ENCODE results near the gene TRPC1. TPM values are rescaled to one million over a fixed set of nuclear protein-coding genes. Genes with fewer than 3 reads are reported as not detected.
A peak's percentile ranks its signal among the peaks of the same experiment; 100 is the strongest.

Gene TRPC1
- total RNA-seq, 1 experiment from 2014 or later, result 12.4 TPM

DNA sequence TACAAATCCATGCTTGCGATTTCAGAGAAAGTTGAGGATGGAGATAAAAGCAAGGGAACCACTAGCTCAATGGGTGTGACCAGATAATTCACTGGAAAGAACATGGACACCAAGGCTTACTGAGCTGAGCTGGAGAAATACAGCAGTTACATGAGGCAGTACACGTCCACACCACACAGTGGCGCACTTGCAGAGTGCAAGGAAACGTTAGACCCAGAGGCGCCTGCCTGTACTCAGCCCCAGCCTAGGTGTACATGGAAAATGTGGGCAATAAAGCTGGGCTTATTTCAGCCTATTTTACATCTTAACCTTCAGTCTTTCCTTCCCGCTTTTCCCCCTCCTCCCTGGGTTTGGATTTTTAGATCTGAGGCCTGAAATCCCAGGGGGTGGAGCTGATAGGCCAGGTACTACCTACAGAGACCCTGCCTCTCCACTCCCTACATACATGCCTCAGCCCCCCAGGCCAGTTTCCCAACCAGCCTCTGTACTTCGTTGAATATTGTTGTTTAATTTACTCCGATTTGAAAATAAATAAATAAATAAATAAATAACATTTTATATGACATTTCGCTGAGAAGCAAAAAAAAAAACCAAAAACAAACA is 105.0 kb downstream of the TRPC1 start:
- peak; percentile 81 for DNase-seq (ENCODE audit: low read depth)

DNA sequence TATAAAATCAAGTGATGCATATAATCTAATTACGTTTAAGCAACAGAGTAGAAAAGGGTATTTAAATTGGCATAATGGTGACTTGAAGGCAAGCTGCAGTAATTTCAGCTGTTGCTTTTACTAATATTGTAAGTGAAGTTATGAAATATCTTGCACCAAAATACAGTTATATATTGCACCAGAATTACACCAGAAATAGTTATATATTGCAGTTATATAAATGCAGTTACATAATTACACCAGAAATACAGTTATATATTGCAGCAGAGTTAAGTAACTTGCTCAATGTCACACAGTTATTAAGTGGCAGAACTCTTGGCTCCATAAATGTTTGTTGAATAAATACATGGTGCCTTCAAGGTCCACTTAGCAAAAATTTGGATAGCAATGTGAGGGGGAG is 113.7 kb downstream of the TRPC1 start:
- no peak for DNase-seq (ENCODE audit: low read depth)

DNA sequence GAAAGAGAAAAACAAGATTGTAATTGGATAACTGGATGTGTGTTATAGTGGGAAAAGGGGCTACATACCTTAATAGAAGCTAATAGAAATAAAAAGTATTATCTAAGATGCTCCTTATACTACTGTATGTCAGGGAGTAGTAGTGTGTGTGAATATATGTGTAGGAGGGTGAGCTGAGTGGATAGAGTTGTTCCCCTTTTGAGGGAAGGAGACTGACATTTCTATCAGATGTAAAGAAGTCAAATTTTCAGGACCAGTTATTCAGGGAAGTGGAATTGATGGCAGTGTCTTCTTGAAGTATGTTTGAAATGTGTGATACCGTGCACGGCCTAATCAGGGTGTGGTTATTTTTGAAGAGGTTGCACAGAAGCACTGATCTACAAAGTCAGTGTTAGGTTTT is 116.0 kb downstream of the TRPC1 start:
- DNase-seq (ENCODE audit: low read depth), result no peak

DNA sequence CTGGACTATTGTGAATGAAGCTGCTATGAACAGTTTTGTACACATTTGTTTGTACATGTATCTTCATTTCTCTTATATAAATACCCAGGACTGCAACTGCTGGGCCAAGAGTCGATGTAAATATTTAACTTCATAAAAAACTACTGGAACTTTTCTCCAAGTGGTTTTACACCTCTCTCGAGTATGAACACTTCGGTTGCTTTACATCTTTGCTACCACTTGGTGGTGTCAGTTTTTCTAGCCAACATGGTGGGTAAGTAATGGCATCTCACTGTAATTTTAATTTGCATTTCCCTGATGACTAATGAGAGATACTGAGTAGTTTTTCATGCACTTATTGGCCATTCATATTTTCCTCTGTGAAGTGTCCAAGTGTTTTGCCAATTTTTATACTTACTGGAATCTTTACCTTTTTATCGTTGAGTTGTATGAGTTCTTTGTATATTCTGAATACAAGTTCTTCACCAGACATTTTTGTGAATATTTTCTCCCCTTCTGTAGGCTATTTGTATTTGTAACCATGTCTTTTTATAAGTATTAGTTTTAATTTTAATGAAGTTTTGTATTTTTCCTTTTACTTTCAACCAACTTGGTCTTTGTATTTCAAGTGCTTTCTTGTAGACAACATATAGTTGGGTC is 120.6 kb downstream of the TRPC1 start:
- DNase-seq (ENCODE audit: low read depth), result peak; percentile 61

DNA sequence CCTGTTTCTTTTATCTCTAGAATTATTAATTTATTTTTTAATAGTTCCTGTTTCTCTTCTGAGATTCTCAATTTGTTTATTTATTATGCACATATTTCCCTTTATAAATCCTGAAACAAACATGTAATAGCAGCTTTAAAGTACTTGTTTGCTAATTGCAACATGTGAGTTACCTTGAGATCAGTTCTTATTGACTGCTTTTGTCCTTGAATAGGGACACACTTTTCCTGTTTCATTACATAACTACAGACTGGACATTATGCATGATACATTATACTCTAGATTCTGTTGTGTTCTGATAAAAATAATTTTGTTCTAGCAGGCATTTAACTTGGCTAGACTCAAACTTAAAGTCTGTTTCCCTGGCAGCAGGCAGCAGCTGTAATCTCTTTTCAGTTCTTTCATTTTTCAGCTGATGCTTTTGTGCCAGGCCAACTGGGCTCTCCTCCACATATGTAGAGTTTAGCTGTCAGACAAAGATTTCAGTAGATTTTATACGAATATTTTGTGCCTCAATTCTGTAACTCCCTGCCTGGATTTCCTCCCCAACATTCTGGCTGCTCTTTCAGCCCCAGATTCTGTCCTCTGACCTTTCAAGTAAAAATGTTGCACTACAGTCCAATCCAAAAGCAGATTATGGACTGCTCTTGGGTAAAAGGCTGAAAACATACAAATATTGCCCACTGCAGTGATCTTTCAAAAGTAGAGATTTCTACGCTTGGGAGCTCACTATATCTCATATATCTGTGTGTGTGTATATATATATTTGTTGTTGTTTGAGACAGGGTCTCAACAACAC is 123.1 kb downstream of the TRPC1 start:
- DNase-seq (ENCODE audit: low read depth), result no peak

DNA sequence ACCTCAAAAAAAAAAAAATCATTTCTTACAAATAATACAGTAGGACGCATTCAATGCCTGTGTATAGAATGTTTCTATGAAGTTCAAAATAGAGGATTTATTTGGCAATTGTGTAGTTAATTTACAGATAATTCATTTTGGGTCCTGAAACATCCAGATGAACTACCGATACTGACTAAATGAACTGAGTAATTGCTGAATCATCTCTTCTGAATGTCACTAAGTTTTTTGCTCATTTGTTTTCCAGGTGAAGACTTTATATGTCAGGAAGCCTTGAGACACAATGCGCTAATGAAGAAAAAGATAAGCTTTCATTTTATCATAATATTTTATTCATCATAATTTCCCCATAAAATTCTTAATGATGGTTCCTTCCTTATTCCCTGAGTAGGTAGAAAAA is 125.3 kb downstream of the TRPC1 start:
- no peak for DNase-seq (ENCODE audit: low read depth)

DNA sequence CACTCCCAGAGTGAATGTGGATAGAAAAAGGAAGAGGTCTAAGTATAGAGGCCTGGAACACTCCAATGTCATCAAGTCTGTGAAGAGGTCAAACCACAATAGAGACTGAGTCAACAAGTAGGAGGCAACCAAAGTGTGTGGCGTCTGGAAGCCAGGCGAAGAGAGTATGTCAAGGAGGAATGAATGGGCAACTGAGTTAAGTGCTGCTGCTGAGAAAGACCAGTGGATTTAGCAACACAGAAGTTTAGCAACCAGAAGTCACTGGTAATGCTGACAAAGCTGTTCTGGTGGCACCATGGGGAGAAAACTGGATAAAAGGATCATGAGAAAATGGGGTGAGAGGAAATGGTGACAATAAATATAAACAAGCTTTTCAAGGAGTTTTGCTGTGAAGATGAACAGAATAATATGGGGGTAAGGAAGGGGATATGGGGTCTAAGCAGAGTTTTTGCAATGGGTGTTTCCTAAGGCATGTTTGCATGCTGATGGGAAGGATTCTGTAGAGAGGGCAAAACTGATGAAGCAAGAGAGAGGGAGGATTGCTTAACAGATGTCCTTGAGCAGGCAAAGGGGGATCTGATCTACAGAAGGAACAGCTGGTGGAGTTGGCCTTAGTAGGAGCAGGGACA is 126.7 kb downstream of the TRPC1 start:
- peak; percentile 97 for DNase-seq (ENCODE audit: low read depth)

DNA sequence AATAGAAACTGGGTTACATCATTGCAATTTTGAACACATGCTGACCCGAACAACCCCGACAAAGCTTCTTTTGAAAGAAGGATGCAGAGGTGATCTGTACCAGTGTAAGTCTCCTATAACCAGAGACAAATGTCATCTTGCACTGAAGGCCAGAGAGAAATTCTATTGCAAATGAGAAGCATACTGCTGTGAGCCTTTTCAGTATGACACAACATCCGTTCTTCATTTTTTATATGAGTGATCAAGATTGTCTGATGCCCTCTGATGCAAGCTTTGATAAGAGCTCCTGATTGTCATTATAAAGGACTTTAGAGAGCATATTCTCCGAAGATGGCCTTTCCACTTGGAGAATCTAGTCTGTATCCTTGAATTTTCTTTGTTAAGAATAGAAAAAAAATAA is 128.2 kb downstream of the TRPC1 start:
- DNase-seq (ENCODE audit: low read depth), result no peak

DNA sequence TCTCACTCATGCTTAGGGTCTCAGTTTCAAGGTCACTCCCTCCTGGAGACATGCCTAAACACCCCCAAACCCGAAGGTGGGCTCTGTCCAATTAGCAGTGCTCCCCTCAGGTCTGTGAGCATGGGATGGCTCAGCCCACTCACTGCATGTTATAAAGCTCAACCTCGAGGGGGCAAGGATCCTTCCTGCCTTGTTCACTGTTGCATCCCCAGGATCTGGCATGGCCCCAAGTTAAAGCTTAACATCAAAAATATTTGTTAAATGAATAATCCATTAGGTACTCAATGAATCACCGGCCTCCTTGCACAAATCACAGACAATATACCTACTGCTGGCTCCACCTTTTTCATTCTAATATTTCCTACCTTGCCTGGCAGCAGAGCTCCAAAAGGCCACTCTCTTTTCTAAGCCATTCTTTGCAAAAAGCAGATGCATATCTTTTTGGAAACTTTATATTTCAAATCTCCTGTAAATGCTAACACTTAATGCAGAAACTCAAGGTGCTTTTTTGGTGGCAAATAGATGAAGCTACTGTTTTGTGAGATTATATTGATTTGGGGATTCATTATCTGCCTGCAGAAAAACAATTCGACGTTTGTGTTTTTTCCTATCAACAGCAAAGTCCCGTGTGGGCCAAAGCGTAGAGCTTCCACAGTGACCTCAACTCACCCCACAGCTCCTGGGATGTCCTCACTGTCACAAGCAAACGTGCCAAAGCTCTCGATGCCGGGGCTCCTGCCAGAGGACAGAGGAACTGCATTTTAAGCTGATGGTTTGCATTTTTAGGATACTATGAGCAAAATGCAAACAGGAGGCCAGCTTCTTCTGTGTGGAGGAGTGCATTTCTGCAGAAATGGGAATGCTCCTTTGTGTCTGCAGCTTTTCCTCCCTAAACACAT is 129.7 kb downstream of the TRPC1 start:
- DNase-seq (ENCODE audit: low read depth), result peak; percentile 87

DNA sequence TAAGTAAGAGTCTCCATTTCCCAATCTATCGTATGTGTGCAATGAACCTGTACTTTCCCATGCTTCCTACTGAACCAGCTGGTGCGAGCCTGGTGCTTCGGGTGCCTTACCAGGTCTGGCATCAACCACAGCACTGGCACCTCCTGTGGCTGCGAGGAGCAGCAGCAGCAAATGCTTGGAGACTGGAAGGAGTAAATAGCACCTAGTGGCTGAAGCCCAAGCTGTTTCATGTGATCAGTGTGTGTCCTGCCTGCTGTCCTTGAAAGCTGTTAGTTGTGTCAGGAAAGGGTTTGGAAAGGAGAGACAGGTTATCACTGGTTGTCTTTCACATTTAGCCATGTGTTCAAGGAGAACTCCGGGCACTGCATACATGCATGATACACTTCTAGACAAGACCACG is 133.2 kb downstream of the TRPC1 start:
- DNase-seq (ENCODE audit: low read depth), result peak; percentile 67

Small RNA genes lying within 50 kb of the gene (small RNA-seq; reads per million reads assigned to genes)
- gene RNU7-47P, result not detected

Other genes starting within 250 kb of the TRPC1 start
- 32.8 and 33.5 TPM in 2 replicates for gene ATR, start 145.3 kb upstream of the TRPC1 start, total RNA-seq (2014; rRNA removed; shearing (Covaris generic))
- gene PLS1, start 127.6 kb upstream of the TRPC1 start, total RNA-seq (2014; rRNA removed; shearing (Covaris generic)), result 20.8 and 24.8 TPM in 2 replicates
- gene PCOLCE2, start 165.0 kb downstream of the TRPC1 start, total RNA-seq (2014; rRNA removed; shearing (Covaris generic)), result 22.7 and 34.1 TPM in 2 replicates
- gene PAQR9, start 239.6 kb downstream of the TRPC1 start, total RNA-seq (2014; rRNA removed; shearing (Covaris generic)), result 0.03 TPM in 1 of 2 replicates, not detected in the other

Data from HT1080 (cell line).